Mucosa of rectum (tissue), 2 donors: ENCODE measurements around the gene CYP46A1.

Experiments used
- H3K27ac ChIP-seq, 2 donors: one replicate each; pipeline ENCODE4 v1.7.0; 2013; ENCODE audit warnings: inconsistent platforms in 2 of 2, low read depth in 2 of 2, low read length in 2 of 2
- H3K27me3 ChIP-seq, 2 donors: one replicate each; pipeline ENCODE4 v1.7.0; 2013; ENCODE audit warnings: low read length in 2 of 2; ENCODE audit not compliant: control insufficient read depth in 2 of 2, insufficient read depth in 2 of 2
- H3K36me3 ChIP-seq, 2 donors: one replicate each; pipeline ENCODE4 v1.7.0; 2013; ENCODE audit warnings: low read length in 2 of 2; ENCODE audit not compliant: control insufficient read depth in 2 of 2, insufficient read depth in 2 of 2
- H3K4me1 ChIP-seq, 2 donors: one replicate each; pipeline ENCODE4 v1.7.0; 2013; ENCODE audit warnings: low read length in 2 of 2, mild to moderate bottlenecking in 1 of 2; ENCODE audit not compliant: control insufficient read depth in 2 of 2, insufficient read depth in 2 of 2
- H3K4me3 ChIP-seq, 2 donors: one replicate each; pipeline ENCODE4 v1.7.0; 2013; ENCODE audit warnings: low read length in 2 of 2
- H3K9ac ChIP-seq, 2 donors: one replicate each; pipeline ENCODE4 v1.7.0; 2013; ENCODE audit warnings: low read length in 2 of 2, low read depth in 1 of 2, mild to moderate bottlenecking in 1 of 2
- H3K9me3 ChIP-seq, 2 donors: one replicate each; pipeline ENCODE4 v1.7.0; 2013; ENCODE audit warnings: low read length in 2 of 2; ENCODE audit not compliant: control insufficient read depth in 2 of 2
- donor health status: healthy.
- donor health status: Normal muscosa, but diverticular disease.

The CYP46A1 gene

GRCh38 chr14:99764222-99764706 lies 80.2 kb downstream of the CYP46A1 start:
- H3K4me1 ChIP-seq = no peaks in the 10 kb centered on the region
- H3K36me3 ChIP-seq = no peaks in the 10 kb centered on the region
- H3K9ac ChIP-seq = no peak overlapping the region
- H3K4me3 ChIP-seq = no peak overlapping the region
- peaks cover 0 to 3% of the 10 kb centered on the region in 2 donors for H3K27me3 ChIP-seq
- H3K27ac ChIP-seq = no peak overlapping the region
- no peaks in the 10 kb centered on the region for H3K9me3 ChIP-seq

GRCh38 chr14:99768381-99768780 lies 84.3 kb downstream of the CYP46A1 start:
- no peak overlapping the region for H3K27ac ChIP-seq
- no peaks in the 10 kb centered on the region for H3K9me3 ChIP-seq
- H3K36me3 ChIP-seq = no peaks in the 10 kb centered on the region
- H3K4me1 ChIP-seq = no peaks in the 10 kb centered on the region
- H3K27me3 ChIP-seq = peaks cover 0 to 3% of the 10 kb centered on the region in 2 donors
- H3K4me3 ChIP-seq = no peak overlapping the region
- no peak overlapping the region for H3K9ac ChIP-seq

GRCh38 chr14:99769123-99769522 lies 85.0 kb downstream of the CYP46A1 start:
- Histone ChIP-seq H3K4me3 (no peak overlapping the region), H3K27me3 (peaks cover 0 to 3% of the 10 kb centered on the region in 2 donors), H3K36me3 (no peaks in the 10 kb centered on the region), H3K4me1 (peaks cover under 1 to 1% of the 10 kb centered on the region in 2 donors), H3K9me3 (no peaks in the 10 kb centered on the region), H3K27ac (no peak overlapping the region), H3K9ac (no peak overlapping the region)

- Histone ChIP-seq H3K9ac (no peak overlapping the region), H3K27ac (no peak overlapping the region), H3K4me3 (no peak overlapping the region), H3K4me1 (peaks cover 5 to 7% of the 10 kb centered on the region in 2 donors), H3K27me3 (no peaks in the 10 kb centered on the region), H3K9me3 (no peaks in the 10 kb centered on the region), H3K36me3 (no peaks in the 10 kb centered on the region)
Observed at GRCh38 chr14:99769799-99770198, 85.7 kb downstream of the CYP46A1 start.

- no peak overlapping the region for H3K4me3 ChIP-seq
- no peaks in the 10 kb centered on the region for H3K9me3 ChIP-seq
- H3K27me3 ChIP-seq = no peaks in the 10 kb centered on the region
- peak overlapping the region in 1 of 2 donors; percentile 46 for H3K27ac ChIP-seq
- no peak overlapping the region for H3K9ac ChIP-seq
- H3K36me3 ChIP-seq = no peaks in the 10 kb centered on the region
- peaks cover 5 to 7% of the 10 kb centered on the region in 2 donors for H3K4me1 ChIP-seq
Observed at GRCh38 chr14:99772371-99773283, 88.5 kb downstream of the CYP46A1 start.

- peak overlapping the region; percentile 2 to 57 for H3K27ac ChIP-seq
- no peak overlapping the region for H3K4me3 ChIP-seq
Observed at GRCh38 chr14:99773521-99774497, 89.7 kb downstream of the CYP46A1 start.

GRCh38 chr14:99774556-99775307 lies 90.6 kb downstream of the CYP46A1 start:
- Histone ChIP-seq H3K27ac (peak overlapping the region; percentile 2 to 57), H3K27me3 (no peaks in the 10 kb centered on the region), H3K4me3 (no peak overlapping the region), H3K9ac (no peak overlapping the region), H3K9me3 (no peaks in the 10 kb centered on the region), H3K4me1 (peaks cover 5 to 7% of the 10 kb centered on the region in 2 donors), H3K36me3 (no peaks in the 10 kb centered on the region)

More at GRCh38 chr14:99773521-99774497, 89.7 kb downstream of the CYP46A1 start:
- Histone ChIP-seq H3K36me3 (no peaks in the 10 kb centered on the region), H3K9me3 (no peaks in the 10 kb centered on the region), H3K4me1 (peaks cover 5 to 7% of the 10 kb centered on the region in 2 donors), H3K27me3 (no peaks in the 10 kb centered on the region), H3K9ac (no peak overlapping the region)

GRCh38 chr14:99775351-99775750 lies 91.3 kb downstream of the CYP46A1 start:
- no peaks in the 10 kb centered on the region for H3K9me3 ChIP-seq
- no peaks in the 10 kb centered on the region for H3K36me3 ChIP-seq
- H3K27ac ChIP-seq = peak overlapping the region in 1 of 2 donors; percentile 53
- H3K9ac ChIP-seq = no peak overlapping the region
- H3K27me3 ChIP-seq = no peaks in the 10 kb centered on the region
- no peak overlapping the region for H3K4me3 ChIP-seq
- peaks cover 5 to 7% of the 10 kb centered on the region in 2 donors for H3K4me1 ChIP-seq
